Keratinocyte (primary cell): Measurements from ENCODE around the gene CD34.

Experiments used
- EZH2 ChIP-seq: IDR thresholded peaks from one replicate; pipeline ENCODE4 v1.6.1; 2012; ENCODE audit warnings: inconsistent platforms, mild to moderate bottlenecking, low read length, moderate library complexity
- TF ChIP-seq, protein P1 (sequence below), 3 experiments: IDR thresholded peaks in 1 of 3; conservative IDR thresholded peaks in 1 of 3; optimal IDR thresholded peaks in 1 of 3; 2 replicates in 2 of 3; 3 replicates in 1 of 3; pipeline versions ENCODE3 to v1.5.1; 2011; ENCODE audit warnings: low read length in 3 of 3, mild to moderate bottlenecking in 3 of 3, moderate library complexity in 2 of 3, control low read depth in 1 of 3, inconsistent platforms in 1 of 3; ENCODE audit not compliant: insufficient read depth in 2 of 3; ENCODE audit errors: extremely low read depth in 1 of 3

DNA sequence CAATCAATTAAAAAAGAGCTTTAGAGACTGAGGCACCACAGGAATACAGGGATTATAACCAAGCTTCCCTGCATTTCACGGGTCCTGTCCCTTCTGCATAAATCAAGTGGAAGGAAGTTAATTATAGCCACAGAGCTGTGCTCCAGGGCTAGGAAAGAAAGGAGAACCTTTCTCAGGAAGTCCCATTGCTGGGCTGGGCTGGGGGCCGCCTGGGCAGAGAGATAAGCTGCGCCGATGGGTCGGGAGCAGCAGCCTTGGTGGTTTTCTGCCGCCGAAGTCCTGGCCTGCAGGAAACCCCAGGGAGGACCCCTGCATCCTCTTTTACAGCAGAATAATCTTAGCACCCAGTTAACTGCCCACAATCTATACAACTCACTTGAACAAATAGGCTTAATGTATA lies 12.6 kb upstream of the CD34 start:
- TF ChIP-seq, protein P1, sequence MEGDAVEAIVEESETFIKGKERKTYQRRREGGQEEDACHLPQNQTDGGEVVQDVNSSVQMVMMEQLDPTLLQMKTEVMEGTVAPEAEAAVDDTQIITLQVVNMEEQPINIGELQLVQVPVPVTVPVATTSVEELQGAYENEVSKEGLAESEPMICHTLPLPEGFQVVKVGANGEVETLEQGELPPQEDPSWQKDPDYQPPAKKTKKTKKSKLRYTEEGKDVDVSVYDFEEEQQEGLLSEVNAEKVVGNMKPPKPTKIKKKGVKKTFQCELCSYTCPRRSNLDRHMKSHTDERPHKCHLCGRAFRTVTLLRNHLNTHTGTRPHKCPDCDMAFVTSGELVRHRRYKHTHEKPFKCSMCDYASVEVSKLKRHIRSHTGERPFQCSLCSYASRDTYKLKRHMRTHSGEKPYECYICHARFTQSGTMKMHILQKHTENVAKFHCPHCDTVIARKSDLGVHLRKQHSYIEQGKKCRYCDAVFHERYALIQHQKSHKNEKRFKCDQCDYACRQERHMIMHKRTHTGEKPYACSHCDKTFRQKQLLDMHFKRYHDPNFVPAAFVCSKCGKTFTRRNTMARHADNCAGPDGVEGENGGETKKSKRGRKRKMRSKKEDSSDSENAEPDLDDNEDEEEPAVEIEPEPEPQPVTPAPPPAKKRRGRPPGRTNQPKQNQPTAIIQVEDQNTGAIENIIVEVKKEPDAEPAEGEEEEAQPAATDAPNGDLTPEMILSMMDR (optimal IDR thresholded peaks at IDR 0.05 in 1 of 3, IDR thresholded peaks at IDR 0.05 in 1 of 3, conservative IDR thresholded peaks at IDR 0.05 in 1 of 3; ENCODE audit: extremely low read depth in 1 of 3, insufficient read depth in 2 of 3, low read length in 3 of 3): no peak
- TF ChIP-seq EZH2: no peak
